Peyer's patch (tissue), 4 donors: ENCODE measurements around the gene SLC4A1.

Source experiments
- POLR2A ChIP-seq, 2 donors: fragments of 450-650 bp; IDR thresholded peaks; one replicate each; pipeline ENCODE4 v1.5.1; 2017; ENCODE audit warnings: antibody characterized with exemption in 2 of 2, mild to moderate bottlenecking in 2 of 2, moderate library complexity in 2 of 2
- TF ChIP-seq, protein P1 (sequence below), 6 experiments: fragments of 450-650 bp in 4 of 6; fragments of 200-600 bp in 2 of 6; sonication (generic) in 1 of 6; IDR thresholded peaks; one replicate each; pipeline ENCODE4 v1.5.1; 2017 to 2019; ENCODE audit warnings: antibody characterized with exemption in 6 of 6, mild to moderate bottlenecking in 3 of 6, moderate library complexity in 1 of 6

DNA sequence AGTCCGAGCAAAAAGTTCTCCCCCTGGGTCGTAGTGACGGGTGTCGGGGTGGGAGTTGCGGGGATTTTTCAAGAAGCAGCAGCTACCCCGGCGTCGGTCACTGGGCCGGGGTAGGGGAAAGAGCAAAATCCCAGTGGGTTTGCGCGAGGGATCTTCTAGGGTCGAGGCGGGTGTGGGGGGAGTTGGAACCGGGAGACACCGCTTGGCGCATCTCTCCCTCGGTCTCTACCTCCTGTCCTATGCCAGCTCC lies 46.1 kb downstream of the SLC4A1 start:
- TF ChIP-seq, protein P1, sequence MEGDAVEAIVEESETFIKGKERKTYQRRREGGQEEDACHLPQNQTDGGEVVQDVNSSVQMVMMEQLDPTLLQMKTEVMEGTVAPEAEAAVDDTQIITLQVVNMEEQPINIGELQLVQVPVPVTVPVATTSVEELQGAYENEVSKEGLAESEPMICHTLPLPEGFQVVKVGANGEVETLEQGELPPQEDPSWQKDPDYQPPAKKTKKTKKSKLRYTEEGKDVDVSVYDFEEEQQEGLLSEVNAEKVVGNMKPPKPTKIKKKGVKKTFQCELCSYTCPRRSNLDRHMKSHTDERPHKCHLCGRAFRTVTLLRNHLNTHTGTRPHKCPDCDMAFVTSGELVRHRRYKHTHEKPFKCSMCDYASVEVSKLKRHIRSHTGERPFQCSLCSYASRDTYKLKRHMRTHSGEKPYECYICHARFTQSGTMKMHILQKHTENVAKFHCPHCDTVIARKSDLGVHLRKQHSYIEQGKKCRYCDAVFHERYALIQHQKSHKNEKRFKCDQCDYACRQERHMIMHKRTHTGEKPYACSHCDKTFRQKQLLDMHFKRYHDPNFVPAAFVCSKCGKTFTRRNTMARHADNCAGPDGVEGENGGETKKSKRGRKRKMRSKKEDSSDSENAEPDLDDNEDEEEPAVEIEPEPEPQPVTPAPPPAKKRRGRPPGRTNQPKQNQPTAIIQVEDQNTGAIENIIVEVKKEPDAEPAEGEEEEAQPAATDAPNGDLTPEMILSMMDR (IDR thresholded peaks at IDR 0.05): no peak
- no peak for TF ChIP-seq POLR2A (IDR thresholded peaks at IDR 0.05)
